Ovary (tissue), 9 donors: ENCODE data around the gene SMOC2. TPM values are rescaled to one million over a fixed set of nuclear protein-coding genes. Genes with fewer than 3 reads are reported as not detected.

ENCODE experiments used
- DNase-seq, 5 donors: peaks; one replicate each; pipeline ENCODE4 v3.0.0-alpha.2; 2019 to 2020
- H3K27ac ChIP-seq, 2 donors: fragments of 200-600 bp; one replicate each; pipeline versions ENCODE4 v1.5.1 to v1.8.0; 2019 to 2022
- H3K27me3 ChIP-seq: fragments of 200-600 bp; one replicate; pipeline ENCODE4 v1.8.0; 2022
- H3K36me3 ChIP-seq: fragments of 200-600 bp; sonication (generic); one replicate; pipeline ENCODE4 v1.5.1; 2019
- H3K4me1 ChIP-seq: one replicate; pipeline ENCODE4 v1.8.1; 2013; ENCODE audit warnings: mild to moderate bottlenecking, moderate library complexity; ENCODE audit not compliant: insufficient read depth
- H3K4me3 ChIP-seq: fragments of 200-600 bp; sonication (generic); one replicate; pipeline ENCODE4 v1.5.1; 2017
- H3K9me3 ChIP-seq, 2 donors: fragments of 200-600 bp in 1 of 2; sonication (generic) in 1 of 2; one replicate each; pipeline versions ENCODE4 v1.5.1 to v1.8.1; 2013 to 2019; ENCODE audit warnings: mild to moderate bottlenecking in 1 of 2, moderate library complexity in 1 of 2
- CTCF ChIP-seq, 3 donors: fragments of 450-650 bp in 2 of 3; fragments of 200-600 bp in 1 of 3; IDR thresholded peaks; one replicate each; pipeline versions ENCODE4 v1.5.1 to v1.8.0; 2016 to 2022; ENCODE audit warnings: antibody characterized with exemption in 3 of 3, mild to moderate bottlenecking in 1 of 3
- EP300 ChIP-seq: sonication (generic); formaldehyde crosslinking; IDR thresholded peaks from one replicate; pipeline ENCODE4 v1.6.1; 2017; ENCODE audit warnings: antibody characterized with exemption
- POLR2A ChIP-seq: fragments of 450-650 bp; IDR thresholded peaks from one replicate; pipeline ENCODE4 v1.6.1; 2017; ENCODE audit warnings: antibody characterized with exemption, mild to moderate bottlenecking, moderate library complexity
- WGBS, 3 donors: extraction: QIAGEN DNeasy Blood & Tissue Kit in 1 of 3; methylation state at CpG; one replicate each; pipeline versions ENCODE4 v1.1.5 to v1.1.7; 2013 to 2017; 5-methylcytosine and 5-hydroxymethylcytosine counted together
- intact Hi-C, 4 donors: fragments of 100-400 bp; cut with DNase I; formaldehyde crosslinking; loops; one replicate each; pipeline versions ENCODE4 v1.11.0 to v1.15.1; 2022 to 2023
- polyA plus RNA-seq, 2 donors: library from polyadenylated mRNA; stranded (reverse); fragments of 200-250 nt in 1 of 2; fragments of 350-450 nt in 1 of 2; fragmentation: Illumina TruSeq in 1 of 2; extraction: RNeasy Lipid Tissue Mini Kit (QIAGEN cat#74804) in 1 of 2; gene quantifications; one replicate each; pipeline ENCODE4 v1.2.3, GENCODE V29; 2013 to 2014
- total RNA-seq, 7 donors: library from RNA; depleted of rRNA in 2 of 7; stranded (reverse); fragments of >200 nt in 2 of 7; fragmentation: NEBNext Ultra II Directional in 3 of 7; extraction: Animal tissue kit (Norgen Biotek cat#: 25700) in 3 of 7; gene quantifications; one replicate each; pipeline versions ENCODE4 v1.1.0 to v1.2.4, GENCODE V29; 2016 to 2023
- donor health status: DM: no; HTN: no; CAD: no; lungs with moderate emphysema.
- donor health status: DM: no; HTN: no; CAD: no.
- donor health status: Bipolar disorder and iron deficiency.
- donor health status: DM: yes; HTN: yes; CAD: no.
- donor health status: DM: no; HTN: no; CAD: no.
- donor health status: DM: yes; HTN: yes; CAD: no.

Gene SMOC2
- total and polyA plus RNA-seq, 9 donors, result 84.4 to 272 (median 129) TPM

GRCh38 chr6:168581236-168581635 is 140.3 kb downstream of the SMOC2 start:
- Histone ChIP-seq H3K36me3 (no peaks in the 10 kb centered on the region), H3K4me1 (peaks cover 15% of the 10 kb centered on the region), H3K27ac (no peak overlapping the region), H3K4me3 (no peak overlapping the region), H3K27me3 (no peaks in the 10 kb centered on the region), H3K9me3 (no peaks in the 10 kb centered on the region)
- WGBS, 3 donors, result 94 to 96% (median 95%) methylated on average over 12 of the region's 12 CpGs
- TF ChIP-seq EP300 (no peak), CTCF (IDR thresholded peaks at IDR 0.05) (no peak)
- intact Hi-C loops, result no loop called here
- DNase-seq, result no peak

GRCh38 chr6:168581706-168582105 is 140.7 kb downstream of the SMOC2 start:
- H3K4me1 ChIP-seq, result peaks cover 15% of the 10 kb centered on the region
- DNase-seq, result no peak
- no peak overlapping the region for H3K4me3 ChIP-seq
- TF ChIP-seq POLR2A (no peak), EP300 (no peak), CTCF (IDR thresholded peaks at IDR 0.05) (no peak)
- H3K27ac ChIP-seq, result no peak overlapping the region
- intact Hi-C loops, result no loop called here
- no peaks in the 10 kb centered on the region for H3K36me3 ChIP-seq
- H3K9me3 ChIP-seq, result no peaks in the 10 kb centered on the region
- H3K27me3 ChIP-seq, result no peaks in the 10 kb centered on the region
- WGBS, 3 donors, result 94 to 95% (median 94%) methylated on average over 9 of the region's 9 CpGs

- WGBS, 3 donors, result 84 to 89% (median 86%) methylated on average over 21 of the region's 21 CpGs
- intact Hi-C loops, result no loop called here
- Histone ChIP-seq H3K36me3 (no peaks in the 10 kb centered on the region), H3K27ac (no peak overlapping the region), H3K9me3 (no peaks in the 10 kb centered on the region), H3K4me1 (peaks cover 15% of the 10 kb centered on the region), H3K4me3 (no peak overlapping the region), H3K27me3 (no peaks in the 10 kb centered on the region)
- DNase-seq, result no peak
- TF ChIP-seq POLR2A, result no peak
- TF ChIP-seq CTCF (IDR thresholded peaks at IDR 0.05), result no peak
- no peak for TF ChIP-seq EP300
Measured at GRCh38 chr6:168582571-168582981, 141.6 kb downstream of the SMOC2 start.

- no peak overlapping the region for H3K4me3 ChIP-seq
- H3K9me3 ChIP-seq, result no peaks in the 10 kb centered on the region
- intact Hi-C loops, result no loop called here
- no peaks in the 10 kb centered on the region for H3K27me3 ChIP-seq
- DNase-seq, result no peak
- TF ChIP-seq CTCF (IDR thresholded peaks at IDR 0.05) (no peak), EP300 (no peak), POLR2A (no peak)
- H3K4me1 ChIP-seq, result peaks cover 15% of the 10 kb centered on the region
- WGBS, 3 donors, result 87 to 94% (median 90%) methylated on average over 6 of the region's 6 CpGs
- H3K27ac ChIP-seq, result peak overlapping the region in 1 of 2 donors; percentile 16
- no peaks in the 10 kb centered on the region for H3K36me3 ChIP-seq
Measured at GRCh38 chr6:168583126-168583525, 142.1 kb downstream of the SMOC2 start.
